ENCODE measurements around the gene C15orf61. TPM values are rescaled to one million over a fixed set of nuclear protein-coding genes. Genes with fewer than 3 reads are reported as not detected.

Gene C15orf61
- polyA plus RNA-seq, 4 donors, result 6.5 to 8.0 (median 6.9) TPM

DNA sequence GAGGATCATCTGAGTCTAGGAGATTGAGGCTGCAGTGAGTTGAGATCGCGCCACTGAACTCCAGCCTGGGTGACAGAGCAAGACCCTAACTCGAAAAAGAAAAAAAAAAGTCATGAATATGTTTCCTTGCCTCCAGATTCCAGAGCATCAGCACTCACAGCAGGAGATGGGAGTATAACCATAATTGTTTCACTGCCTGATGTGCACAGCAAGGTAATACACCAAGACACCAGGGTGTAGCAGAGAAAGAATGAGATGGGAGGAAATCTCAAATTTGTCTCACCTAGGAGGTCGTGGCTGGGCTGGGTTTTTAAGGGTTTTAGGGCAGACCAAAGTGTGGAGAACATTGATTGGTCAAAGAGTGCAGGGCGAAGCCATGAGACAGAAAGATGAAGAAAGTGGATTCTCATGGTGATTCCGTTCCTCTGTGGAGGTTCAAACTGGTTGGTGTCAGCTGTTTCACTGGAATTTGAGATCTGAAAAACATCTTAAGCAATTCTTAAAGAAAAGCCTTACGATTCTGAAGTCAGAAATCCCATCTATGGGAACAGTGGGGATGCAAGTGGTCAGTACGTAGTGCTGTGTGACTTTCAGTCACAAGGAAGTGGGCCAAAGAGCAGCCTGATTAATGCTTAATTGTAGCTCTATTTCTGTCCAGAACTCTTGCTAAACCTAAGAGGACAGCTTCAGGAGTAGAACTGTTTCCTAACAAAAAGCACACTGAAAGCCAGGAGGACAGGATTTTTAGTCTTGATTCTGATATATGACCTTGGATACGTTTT lies 7.8 kb upstream of the C15orf61 start:
- DNase-seq (ENCODE audit: low read depth in 4 of 4, low spot score in 3 of 4), result no peak

- DNase-seq (ENCODE audit: low read depth in 4 of 4, low spot score in 3 of 4), result no peak
Observed at GRCh38 chr15:67515090-67515489, 5.8 kb upstream of the C15orf61 start.

DNA sequence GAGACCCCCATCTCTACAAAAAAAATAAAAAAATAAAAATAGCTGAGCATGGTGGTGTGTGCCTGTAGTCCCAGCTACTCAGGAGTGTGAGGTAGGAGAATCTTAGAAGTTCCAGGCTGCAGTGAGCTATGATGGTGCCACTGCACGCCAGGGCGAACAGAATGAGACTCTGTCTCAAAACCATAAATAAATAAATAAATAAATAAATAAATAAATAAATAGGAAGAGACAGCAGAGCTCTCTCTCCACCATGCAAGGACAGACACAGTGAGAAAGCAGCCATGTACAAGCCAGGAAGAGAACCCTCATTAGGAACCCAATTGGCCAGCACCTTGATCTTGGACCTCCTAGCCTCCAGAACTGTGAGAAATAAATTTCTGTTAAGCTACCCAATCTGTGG lies 5.4 kb upstream of the C15orf61 start:
- no peak for DNase-seq (ENCODE audit: low read depth in 4 of 4, low spot score in 3 of 4)

DNA sequence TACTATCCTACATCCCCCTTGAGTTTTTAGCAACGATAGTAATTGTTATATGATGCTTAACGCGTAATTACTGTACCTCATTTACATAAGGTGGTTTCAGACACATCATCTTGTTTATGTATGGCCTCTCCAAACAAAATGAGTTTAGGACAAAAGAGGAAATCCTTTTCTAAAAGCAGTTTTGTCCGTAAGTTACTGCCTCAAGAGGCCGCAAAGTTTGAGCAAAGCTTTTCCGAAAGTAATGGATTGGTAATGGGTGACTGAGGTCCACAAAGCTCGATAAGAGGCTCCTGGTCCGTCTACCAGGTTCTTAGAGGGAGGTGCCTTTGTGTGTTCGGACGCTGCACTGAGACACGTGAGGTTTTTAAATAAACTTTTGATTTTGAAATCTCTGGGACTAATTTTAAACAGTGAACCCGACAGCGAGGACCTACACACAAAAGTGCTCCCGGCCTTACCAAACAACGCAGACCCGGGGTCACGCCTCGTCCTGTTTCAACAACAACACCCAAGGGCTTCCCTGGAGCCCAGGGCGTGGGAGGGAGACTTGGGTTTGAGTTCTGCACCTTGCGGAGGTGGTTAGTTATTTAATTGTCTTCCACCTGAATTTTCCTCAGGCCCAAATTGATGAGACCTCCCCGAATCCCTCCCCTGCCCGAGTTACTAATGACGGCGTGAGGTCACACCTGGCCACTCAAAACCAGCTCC lies 456 bp upstream of the C15orf61 start:
- peak in 1 of 4 donors; percentile 72 for DNase-seq (ENCODE audit: low read depth in 4 of 4, low spot score in 3 of 4)

DNA sequence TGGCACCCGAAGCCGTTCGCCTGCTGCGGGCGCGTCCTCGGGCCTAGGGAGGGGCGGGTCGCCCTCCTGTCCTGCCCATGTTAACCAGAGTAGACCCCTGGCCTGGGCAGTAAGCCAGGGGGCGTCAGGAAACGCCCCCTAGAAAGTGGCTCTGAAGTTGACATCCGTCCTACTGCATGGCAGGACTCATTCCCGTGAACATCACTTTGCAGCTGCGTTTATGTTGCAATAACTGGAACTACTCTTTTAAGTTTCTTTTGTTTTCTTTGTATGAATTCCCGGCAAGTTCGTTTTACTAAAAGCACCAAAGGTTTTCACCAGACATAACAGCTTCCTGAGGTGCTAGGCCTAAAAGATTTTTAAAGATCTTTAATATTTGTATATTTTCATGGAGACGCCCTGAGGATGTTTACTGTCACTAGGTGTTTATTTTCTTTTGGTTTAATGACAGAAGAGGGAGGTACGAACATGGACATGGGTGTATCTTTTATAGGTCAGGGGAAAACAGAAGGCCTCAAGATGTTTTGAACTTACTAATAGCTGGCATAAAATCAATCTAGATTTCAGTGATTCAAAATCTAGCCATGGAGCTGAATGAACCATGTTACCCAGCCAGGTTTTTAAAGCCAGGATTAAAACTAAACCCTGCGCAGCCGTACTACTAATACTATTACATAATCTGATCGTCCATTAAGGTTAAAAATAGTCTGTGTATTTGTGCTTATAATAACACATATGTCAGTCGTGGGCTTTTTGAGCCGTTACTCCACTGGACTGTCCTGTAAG lies 1.0 kb downstream of the C15orf61 start:
- no peak for DNase-seq (ENCODE audit: low read depth in 4 of 4, low spot score in 3 of 4)

GRCh38 chr15:67523330-67523729 lies 2.4 kb downstream of the C15orf61 start:
- no peak for DNase-seq (ENCODE audit: low read depth in 4 of 4, low spot score in 3 of 4)

GRCh38 chr15:67524235-67524634 lies 3.3 kb downstream of the C15orf61 start:
- DNase-seq (ENCODE audit: low read depth in 4 of 4, low spot score in 3 of 4), result no peak

GRCh38 chr15:67528513-67528912 lies 7.6 kb downstream of the C15orf61 start:
- DNase-seq (ENCODE audit: low read depth in 4 of 4, low spot score in 3 of 4), result no peak

GRCh38 chr15:67531379-67531914 lies 10.5 kb downstream of the C15orf61 start:
- DNase-seq (ENCODE audit: low read depth in 4 of 4, low spot score in 3 of 4), result no peak

DNA sequence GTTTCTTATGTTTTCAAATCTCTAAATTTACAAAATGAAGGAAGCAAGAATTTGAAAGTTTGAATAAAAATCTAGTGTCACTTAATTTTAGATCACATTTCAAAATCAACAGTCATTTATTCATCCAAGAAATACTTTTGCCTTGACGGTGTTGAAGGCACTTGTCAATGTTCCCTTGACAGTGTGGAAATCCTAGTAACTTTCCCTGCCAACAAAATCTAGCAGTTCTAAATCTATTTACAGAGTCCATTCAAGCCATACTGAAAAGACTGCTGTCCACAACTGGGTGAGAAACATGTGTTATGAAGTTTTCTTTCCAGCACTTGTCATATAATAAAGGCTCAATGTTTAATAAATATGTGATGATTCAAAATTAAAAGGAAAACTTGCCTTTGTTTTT lies 12.9 kb downstream of the C15orf61 start:
- no peak for DNase-seq (ENCODE audit: low read depth in 4 of 4, low spot score in 3 of 4)

DNA sequence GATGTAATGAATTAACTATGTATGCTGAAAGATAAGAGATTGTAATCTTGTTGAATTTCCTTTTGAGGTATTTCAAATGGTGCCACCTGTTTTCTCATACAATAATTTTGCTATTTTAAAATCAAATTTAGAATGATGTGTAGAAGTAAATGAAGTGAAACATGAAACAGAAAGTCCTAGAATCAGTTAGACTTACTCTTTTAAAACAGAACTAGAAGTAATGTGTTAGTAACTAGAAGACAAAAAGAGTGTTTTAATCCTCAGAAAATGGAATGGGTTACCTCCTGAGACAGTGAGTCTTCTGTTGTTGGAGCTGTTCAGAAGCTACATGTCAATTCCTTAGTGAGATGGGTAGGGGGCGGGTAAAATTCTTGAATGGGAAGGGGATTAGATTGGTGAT lies 13.4 kb downstream of the C15orf61 start:
- no peak for DNase-seq (ENCODE audit: low read depth in 4 of 4, low spot score in 3 of 4)

DNA sequence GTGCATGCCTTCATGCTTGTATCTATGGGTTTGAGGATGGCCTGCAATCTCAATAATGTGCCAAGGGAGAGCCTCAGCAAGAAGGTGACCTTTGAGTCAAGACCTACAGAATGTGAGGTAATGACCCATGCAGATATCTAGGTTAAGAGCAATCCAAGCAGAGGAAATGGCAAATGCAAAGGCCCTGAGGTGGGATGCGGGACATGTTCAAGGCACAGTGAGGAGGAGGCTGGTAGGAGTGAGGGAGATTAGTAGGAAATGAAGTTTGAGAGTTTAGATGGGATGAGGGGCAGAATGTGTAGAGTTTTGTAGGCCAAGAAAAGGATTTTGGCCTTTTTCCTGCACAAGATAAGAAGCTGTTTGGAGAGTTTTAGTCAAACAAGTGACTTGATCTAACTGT lies 16.8 kb downstream of the C15orf61 start:
- DNase-seq (ENCODE audit: low read depth in 4 of 4, low spot score in 3 of 4), result no peak

DNA sequence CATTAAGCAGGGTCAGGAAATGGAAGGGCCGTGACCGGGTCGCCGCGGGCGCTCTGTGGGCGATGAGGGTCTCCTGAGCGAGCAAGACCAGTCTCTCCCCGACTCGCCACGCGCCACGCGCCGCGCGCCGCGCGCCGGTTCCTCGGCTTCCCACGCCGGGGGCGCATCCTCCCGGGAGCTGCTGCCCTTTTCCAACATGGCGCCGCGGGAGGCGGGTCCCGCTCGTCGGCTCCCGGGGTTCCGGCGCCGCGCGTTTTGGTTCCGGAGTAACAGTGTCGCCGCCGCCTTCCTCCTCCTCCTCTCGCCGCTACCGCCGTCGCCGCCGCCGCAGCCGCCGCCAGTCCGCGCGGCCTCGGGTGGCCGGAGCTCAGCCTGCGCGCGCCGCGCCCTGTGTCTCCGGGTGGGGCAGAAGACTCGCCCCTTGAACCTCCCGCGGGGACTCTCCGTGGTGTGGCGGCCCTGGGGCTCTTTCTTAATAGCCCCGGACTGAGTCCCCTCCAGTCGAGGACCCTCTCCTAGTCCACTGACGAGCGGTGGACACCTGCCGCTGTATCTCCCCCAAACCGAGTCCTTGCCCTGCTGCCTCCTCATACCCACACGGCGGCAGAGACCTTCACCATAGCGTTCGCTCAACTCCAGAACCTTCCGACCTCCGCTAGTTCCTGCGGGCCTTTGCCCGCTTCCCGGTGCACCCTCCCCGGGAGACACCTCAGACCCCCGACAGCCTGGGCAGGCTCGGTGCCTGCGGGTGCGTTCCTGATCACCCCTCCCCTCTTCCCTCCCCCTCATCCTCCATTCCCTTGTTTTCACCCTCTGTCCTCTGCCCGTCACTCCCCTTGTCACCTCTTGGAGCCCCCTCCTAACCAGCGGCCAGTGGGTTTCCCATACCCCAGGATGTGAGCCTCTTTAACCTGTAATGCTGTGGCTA lies 21.8 kb downstream of the C15orf61 start, which contains the start of gene MAP2K5:
Gene MAP2K5, plus strand, starts transcription at position 284 of the 928 bp plus-strand sequence. Its CDS starts 633 bp downstream, at position 917.
- DNase-seq (ENCODE audit: low read depth in 4 of 4, low spot score in 3 of 4), result peak in 2 of 4 donors; percentile 65 to 75

DNA sequence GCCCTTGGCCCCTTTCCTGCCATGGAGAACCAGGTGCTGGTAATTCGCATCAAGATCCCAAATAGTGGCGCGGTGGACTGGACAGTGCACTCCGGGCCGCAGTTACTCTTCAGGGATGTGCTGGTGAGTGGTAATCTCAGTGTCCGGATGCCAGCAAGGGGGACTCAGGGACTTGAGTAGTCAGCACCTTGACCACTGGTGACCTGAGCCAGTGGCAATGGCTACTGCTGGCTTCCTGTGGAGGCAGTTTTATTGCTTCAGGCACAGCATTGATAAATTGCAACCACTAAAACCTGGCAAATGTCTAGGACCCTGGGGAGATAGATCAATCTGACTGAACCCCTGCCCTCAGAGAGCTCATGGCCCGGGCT lies 22.4 kb downstream of the C15orf61 start:
- DNase-seq (ENCODE audit: low read depth in 4 of 4, low spot score in 3 of 4), result peak in 1 of 4 donors; percentile 12

DNA sequence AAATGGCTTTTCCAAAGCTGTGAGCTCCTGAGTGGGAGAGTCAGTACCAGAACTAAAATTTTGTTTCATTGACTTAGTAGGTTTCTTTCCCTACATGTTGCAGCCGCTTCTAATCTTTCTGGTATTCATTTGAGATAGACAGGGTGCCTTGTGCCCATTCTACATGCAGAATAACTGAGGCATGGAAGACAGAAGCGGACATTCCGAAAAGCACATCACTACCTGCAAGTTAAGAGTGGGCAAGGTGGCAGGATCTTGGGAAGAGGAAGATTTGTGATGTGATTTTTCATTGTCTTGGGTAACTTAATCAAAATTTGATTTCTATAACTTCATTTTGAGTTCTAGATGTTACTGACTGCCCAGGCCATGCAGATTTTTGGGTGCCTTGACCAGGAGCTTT lies 23.5 kb downstream of the C15orf61 start:
- no peak for DNase-seq (ENCODE audit: low read depth in 4 of 4, low spot score in 3 of 4)

DNA sequence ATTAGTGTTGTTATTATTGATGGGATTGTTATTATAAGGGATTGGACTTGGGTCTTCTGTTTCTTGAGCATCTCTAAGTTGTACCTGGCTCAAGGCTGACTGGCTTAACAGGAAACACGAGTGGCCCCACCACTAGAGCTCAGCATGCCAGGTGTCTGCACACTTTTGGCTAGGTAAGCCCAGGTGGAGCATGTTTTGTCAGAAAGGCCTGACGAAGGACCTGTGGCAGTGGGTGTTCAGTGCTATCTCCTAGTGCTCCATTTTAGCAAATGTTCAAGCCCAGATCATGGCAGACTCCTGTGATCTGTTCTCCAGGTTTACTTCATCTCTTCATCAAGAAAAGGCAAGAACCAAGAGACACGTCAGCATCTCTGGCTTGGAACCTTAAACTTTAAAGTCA lies 24.9 kb downstream of the C15orf61 start:
- DNase-seq (ENCODE audit: low read depth in 4 of 4, low spot score in 3 of 4), result no peak

DNA sequence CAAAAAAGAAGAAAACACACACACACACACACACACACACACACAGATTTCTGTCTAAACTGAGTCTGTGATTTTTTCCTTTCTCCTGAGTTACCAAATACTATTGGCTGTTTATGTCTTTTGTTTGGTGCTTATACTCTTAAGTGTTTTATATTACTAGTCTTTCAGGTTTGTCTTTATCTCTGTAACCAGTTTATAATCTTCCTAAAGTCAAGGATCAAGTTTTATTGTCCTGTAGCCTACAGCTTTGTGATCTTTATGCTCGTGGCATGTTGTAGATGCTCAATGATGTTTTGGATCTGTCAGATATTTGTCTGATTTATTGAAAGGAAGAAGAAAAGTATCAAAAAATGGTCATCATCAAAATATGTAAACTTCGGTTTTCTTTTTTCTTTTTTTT lies 26.1 kb downstream of the C15orf61 start:
- no peak for DNase-seq (ENCODE audit: low read depth in 4 of 4, low spot score in 3 of 4)

DNA sequence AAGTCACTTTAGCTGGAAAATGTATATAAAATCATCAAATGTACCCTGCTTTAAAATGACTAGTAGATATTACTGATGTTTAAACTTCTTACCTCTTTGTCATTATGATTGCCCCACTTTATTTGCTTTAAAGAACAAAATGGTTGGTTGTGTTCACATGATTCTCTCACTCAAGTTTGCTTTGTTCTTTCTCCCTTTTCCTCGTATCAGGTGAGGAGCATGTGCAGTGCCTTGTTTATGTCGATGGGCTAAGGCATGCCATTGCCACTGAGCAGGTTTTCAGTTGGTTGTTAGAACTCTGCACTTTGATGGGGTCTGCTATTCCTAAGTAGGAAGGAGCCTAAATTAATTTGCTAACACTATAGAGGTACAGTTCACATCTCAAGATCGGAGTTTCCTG lies 26.9 kb downstream of the C15orf61 start:
- DNase-seq (ENCODE audit: low read depth in 4 of 4, low spot score in 3 of 4), result no peak

DNA sequence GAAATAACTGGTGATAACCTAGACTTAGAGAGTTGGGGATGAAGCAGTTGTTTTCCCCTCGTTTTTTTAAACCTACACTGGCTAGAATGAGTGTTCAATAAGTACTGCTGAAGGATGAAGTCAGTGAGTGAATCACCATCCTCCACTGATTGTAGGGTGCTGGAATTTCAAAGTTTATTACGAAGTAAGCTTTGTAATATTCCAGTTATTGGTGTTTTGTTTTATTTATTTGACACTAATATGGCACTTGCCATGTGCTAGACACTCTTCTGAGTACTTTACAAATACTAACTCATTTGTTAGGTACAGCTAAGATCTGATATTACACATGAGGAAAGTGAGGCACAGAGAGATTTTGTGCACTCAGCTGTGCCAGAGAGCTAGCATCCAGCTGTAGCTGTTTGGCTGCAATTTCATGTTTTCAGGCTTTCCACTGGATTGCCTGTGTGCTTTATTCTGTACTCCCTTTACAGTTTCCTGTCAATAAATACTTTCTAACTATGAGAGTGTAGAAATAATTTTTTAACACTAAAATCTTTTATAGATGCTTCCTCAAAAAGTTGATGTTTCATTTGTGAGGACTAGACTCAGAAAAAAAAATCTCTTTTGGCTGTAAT lies 27.4 kb downstream of the C15orf61 start:
- no peak for DNase-seq (ENCODE audit: low read depth in 4 of 4, low spot score in 3 of 4)
